GM21619 (cell line): Measurements from ENCODE around the gene TNFSF13B.
A peak's percentile ranks its signal among the peaks of the same experiment; 100 is the strongest.

Source experiments
- ATAC-seq: cut with Tn5 transposase; IDR thresholded peaks from one replicate; pipeline ENCODE4 v1.9.1; 2021; ENCODE audit not compliant: unreplicated experiment

Gene TNFSF13B

GRCh38 chr13:108342369-108343289 lies 73.1 kb downstream of the TNFSF13B start:
- peak; percentile 57 for ATAC-seq

- no peak for ATAC-seq
These were observed 75.5 kb downstream of the TNFSF13B start for GRCh38 chr13:108345016-108345415.

- no peak for ATAC-seq
These were observed 76.9 kb downstream of the TNFSF13B start for GRCh38 chr13:108346376-108346775.

- no peak for ATAC-seq
These were observed 79.8 kb downstream of the TNFSF13B start for GRCh38 chr13:108349269-108349668.

- no peak for ATAC-seq
These were observed 81.1 kb downstream of the TNFSF13B start for GRCh38 chr13:108350579-108350978.

- no peak for ATAC-seq
These were observed 83.1 kb downstream of the TNFSF13B start for GRCh38 chr13:108352599-108352998.

GRCh38 chr13:108357228-108357627 lies 87.7 kb downstream of the TNFSF13B start:
- ATAC-seq: no peak
